Mesothelial cell of epicardium (in vitro differentiated cells): ENCODE data around the gene LSM12. TPM values are rescaled to one million over a fixed set of nuclear protein-coding genes. Genes with fewer than 3 reads are reported as not detected.

Source experiments
- DNase-seq, 2 experiments: peaks; one replicate each; pipeline ENCODE4 v3.0.0; 2021; ENCODE audit warnings: low spot score in 2 of 2; ENCODE audit not compliant: unreplicated experiment in 2 of 2
- H3K27ac Mint-ChIP-seq: 2 replicates; pipeline ENCODE4 v1.8.0; 2021; ENCODE audit warnings: mixed read lengths
- H3K27me3 Mint-ChIP-seq: 2 replicates; pipeline ENCODE4 v1.8.0; 2021; ENCODE audit warnings: low read depth, mixed read lengths
- H3K36me3 Mint-ChIP-seq: 2 replicates; pipeline ENCODE4 v1.8.0; 2021; ENCODE audit warnings: mixed read lengths
- H3K4me1 Mint-ChIP-seq: 2 replicates; pipeline ENCODE4 v1.8.0; 2021; ENCODE audit warnings: mixed read lengths
- H3K4me3 Mint-ChIP-seq: 2 replicates; pipeline ENCODE4 v1.8.0; 2021; ENCODE audit warnings: mild to moderate bottlenecking, moderate library complexity, mixed read lengths
- H3K9me3 Mint-ChIP-seq: 2 replicates; pipeline ENCODE4 v1.8.0; 2021; ENCODE audit warnings: mixed read lengths
- total RNA-seq: library from RNA; stranded (reverse); gene quantifications from 3 replicates; pipeline ENCODE4 v1.2.1, GENCODE V29; 2021
- TF ChIP-seq, protein P1 (sequence below): fragments of 200-600 bp; sonication (generic); IDR thresholded peaks from one replicate; pipeline ENCODE4 v1.5.0; 2021; ENCODE audit warnings: antibody characterized with exemption; ENCODE audit not compliant: unreplicated experiment

The LSM12 gene
- total RNA-seq, 1 donor from 2014 or later = 58.0 TPM

DNA sequence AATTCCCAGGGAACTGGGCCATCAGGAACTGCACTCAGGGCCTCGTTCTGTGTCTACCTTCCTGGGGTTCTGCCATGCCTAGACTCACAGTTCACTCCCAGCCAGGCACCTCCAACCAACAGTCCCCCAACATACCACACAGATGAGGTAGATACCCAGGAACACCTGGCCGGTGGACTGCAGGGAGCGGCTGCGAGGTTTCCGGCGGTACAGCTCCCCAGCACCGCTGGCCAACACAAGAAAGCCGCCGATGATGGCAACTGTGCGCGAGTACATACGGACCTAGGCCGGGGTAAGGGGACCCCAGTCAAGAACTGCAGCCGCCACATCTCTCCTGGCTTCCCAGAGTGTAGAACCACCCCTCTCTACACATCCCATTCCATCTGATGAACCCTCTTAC, 53.6 kb downstream of the LSM12 start:
- Mint-ChIP-seq H3K4me1 (peaks cover 17% of the 10 kb centered on the region), H3K4me3 (peak overlapping the region; percentile 55), H3K36me3 (peaks cover 4% of the 10 kb centered on the region), H3K27ac (no peak overlapping the region), H3K27me3 (no peaks in the 10 kb centered on the region), H3K9me3 (no peaks in the 10 kb centered on the region)
- no peak for DNase-seq
- TF ChIP-seq, protein P1, sequence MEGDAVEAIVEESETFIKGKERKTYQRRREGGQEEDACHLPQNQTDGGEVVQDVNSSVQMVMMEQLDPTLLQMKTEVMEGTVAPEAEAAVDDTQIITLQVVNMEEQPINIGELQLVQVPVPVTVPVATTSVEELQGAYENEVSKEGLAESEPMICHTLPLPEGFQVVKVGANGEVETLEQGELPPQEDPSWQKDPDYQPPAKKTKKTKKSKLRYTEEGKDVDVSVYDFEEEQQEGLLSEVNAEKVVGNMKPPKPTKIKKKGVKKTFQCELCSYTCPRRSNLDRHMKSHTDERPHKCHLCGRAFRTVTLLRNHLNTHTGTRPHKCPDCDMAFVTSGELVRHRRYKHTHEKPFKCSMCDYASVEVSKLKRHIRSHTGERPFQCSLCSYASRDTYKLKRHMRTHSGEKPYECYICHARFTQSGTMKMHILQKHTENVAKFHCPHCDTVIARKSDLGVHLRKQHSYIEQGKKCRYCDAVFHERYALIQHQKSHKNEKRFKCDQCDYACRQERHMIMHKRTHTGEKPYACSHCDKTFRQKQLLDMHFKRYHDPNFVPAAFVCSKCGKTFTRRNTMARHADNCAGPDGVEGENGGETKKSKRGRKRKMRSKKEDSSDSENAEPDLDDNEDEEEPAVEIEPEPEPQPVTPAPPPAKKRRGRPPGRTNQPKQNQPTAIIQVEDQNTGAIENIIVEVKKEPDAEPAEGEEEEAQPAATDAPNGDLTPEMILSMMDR = no peak

DNA sequence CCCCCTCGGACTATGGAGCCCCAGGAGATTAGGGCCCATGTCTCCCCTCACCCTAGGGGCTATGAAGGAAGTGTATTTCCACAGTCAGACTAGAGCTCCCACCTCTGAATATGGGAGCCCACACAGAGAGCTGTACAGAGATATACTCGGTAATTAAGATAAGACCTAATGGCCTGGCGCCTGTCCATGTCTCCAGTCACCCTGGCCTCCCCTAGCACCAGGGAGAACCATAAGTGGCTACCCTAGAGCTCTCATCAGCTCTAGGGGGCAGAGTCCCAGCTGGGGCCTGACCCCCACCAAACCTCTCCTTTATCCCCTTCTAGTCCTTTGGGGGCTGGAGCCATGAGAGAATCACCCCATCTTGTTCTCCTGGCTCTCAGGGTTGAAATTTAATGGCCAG, 54.1 kb downstream of the LSM12 start:
- Mint-ChIP-seq H3K27ac (no peak overlapping the region), H3K27me3 (no peaks in the 10 kb centered on the region), H3K9me3 (no peaks in the 10 kb centered on the region), H3K4me3 (no peak overlapping the region), H3K36me3 (peaks cover 4% of the 10 kb centered on the region), H3K4me1 (peaks cover 20% of the 10 kb centered on the region)
- TF ChIP-seq, protein P1 = no peak
- DNase-seq = no peak

DNA sequence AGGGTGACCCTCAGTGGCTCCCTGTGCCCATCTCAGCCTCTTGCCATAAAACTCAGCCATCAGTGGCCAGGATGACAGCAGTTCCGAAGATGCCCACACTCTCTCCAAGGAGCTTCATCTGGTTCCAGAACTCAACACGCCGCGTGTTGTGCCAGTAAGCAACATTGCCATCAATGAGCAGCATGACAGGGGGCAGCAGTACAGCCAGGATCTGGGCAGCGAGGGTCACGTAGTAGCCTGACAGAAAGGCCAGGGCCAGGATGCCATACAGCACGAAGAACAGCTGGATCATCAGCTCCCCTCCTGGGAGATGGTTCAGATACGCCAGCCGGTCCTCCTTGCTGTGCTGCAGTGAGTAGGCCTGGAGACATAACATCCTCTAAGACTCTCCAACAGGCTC, 54.6 kb downstream of the LSM12 start:
- Mint-ChIP-seq H3K4me3 (no peak overlapping the region), H3K4me1 (peaks cover 20% of the 10 kb centered on the region), H3K36me3 (peaks cover 4% of the 10 kb centered on the region), H3K27ac (no peak overlapping the region), H3K9me3 (no peaks in the 10 kb centered on the region), H3K27me3 (peaks cover 1% of the 10 kb centered on the region)
- DNase-seq = no peak
- TF ChIP-seq, protein P1 = no peak

DNA sequence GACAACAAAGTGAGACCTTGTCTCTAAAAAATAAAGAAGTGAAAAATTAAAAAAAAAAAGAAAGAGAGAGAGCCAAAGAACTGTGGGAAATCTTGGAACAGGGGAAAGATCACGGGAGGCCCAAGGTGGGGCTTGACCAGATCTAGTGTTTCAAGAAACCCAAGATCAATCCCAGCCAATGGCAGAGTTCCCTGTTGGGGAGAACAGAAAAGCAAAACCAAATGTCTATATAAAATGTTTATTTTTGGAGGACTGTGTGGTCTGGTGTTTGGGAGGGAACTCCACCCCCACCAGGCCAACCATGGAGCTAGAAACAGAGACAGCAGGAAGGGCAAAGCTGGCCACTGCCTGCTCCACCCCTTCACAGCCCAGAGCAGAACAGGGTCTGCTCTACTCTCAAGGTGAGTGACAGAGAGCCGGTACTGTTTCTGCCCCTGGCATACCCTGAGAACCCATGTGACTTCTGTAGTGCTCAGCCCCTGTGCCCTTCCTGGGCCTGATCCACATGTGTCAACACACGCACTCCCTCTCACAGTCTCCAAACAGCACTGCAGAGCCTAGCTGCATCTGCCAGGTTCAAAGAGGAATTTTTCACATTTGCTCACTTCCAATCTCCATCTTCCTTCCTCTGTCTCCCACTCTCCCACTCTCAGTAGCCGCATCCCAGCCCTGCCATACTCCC, 55.4 kb downstream of the LSM12 start:
- Mint-ChIP-seq H3K27ac (no peak overlapping the region), H3K4me3 (no peak overlapping the region), H3K4me1 (peaks cover 24% of the 10 kb centered on the region), H3K27me3 (peaks cover 9% of the 10 kb centered on the region), H3K36me3 (peaks cover 4% of the 10 kb centered on the region), H3K9me3 (no peaks in the 10 kb centered on the region)
- TF ChIP-seq, protein P1 = no peak
- no peak for DNase-seq

DNA sequence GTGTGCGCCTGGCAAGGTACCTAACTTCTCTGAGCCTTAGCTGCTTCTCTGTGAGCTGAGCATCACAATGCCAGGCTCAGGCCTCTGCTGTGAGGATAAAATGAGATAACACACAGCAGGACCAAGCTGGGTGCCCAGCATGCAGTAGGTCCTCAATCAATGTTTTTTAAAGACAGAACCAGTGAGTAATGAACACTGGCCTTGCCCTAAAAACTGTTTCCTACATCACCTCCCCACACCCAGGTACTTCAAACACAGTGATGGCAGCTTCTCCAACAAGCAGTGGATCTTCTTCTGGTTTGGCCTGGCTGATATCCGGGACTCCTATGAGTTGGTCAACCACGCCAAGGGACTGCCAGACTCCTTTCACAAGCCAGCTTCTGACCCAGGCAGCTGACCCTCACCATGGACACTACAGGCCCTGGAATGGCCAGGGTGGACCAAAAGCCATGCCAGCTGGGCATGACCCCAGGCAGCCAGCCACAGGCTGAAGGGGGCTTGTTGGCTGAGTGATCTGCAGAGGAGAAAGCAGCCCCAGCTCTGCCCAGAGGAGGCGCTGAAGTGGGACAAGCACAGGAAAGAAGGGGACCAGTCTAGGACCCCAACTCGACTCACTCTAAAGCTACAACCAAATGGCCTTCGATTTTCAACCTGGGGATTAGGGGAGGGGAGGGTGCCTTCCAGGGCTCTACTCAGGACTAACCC, 58.1 kb downstream of the LSM12 start:
- H3K4me1 Mint-ChIP-seq = peaks cover 20% of the 10 kb centered on the region
- DNase-seq = no peak
- TF ChIP-seq, protein P1 = no peak
- H3K36me3 Mint-ChIP-seq = peaks cover 4% of the 10 kb centered on the region
- peak overlapping the region; percentile 83 for H3K4me3 Mint-ChIP-seq
- H3K27me3 Mint-ChIP-seq = peaks cover 35% of the 10 kb centered on the region
- H3K27ac Mint-ChIP-seq = no peak overlapping the region
- no peaks in the 10 kb centered on the region for H3K9me3 Mint-ChIP-seq
